Liver (tissue), 3 donors: ENCODE results near the gene ATP2B1.

Source experiments
- CTCF ChIP-seq: fragments of 150-350 bp; IDR thresholded peaks from 2 replicates; pipeline ENCODE4 v1.5.1; 2017; ENCODE audit warnings: improper control_type of control experiment, low read depth, low read length; ENCODE audit not compliant: missing input control
- FOXA1 ChIP-seq: IDR thresholded peaks from 2 replicates; pipeline ENCODE4 v1.6.1; 2016; ENCODE audit warnings: antibody characterized with exemption
- REST ChIP-seq: IDR thresholded peaks from 2 replicates; pipeline ENCODE4 v1.6.1; 2016; ENCODE audit warnings: antibody characterized with exemption, mild to moderate bottlenecking
- SP1 ChIP-seq: IDR thresholded peaks from 2 replicates; pipeline ENCODE4 v1.6.1; 2018; ENCODE audit warnings: antibody characterized with exemption, mild to moderate bottlenecking
- YY1 ChIP-seq: IDR thresholded peaks from 2 replicates; pipeline ENCODE4 v1.6.1; 2016; ENCODE audit warnings: antibody characterized with exemption, mild to moderate bottlenecking
- donor health status: healthy.
- donor health status: healthy.

DNA sequence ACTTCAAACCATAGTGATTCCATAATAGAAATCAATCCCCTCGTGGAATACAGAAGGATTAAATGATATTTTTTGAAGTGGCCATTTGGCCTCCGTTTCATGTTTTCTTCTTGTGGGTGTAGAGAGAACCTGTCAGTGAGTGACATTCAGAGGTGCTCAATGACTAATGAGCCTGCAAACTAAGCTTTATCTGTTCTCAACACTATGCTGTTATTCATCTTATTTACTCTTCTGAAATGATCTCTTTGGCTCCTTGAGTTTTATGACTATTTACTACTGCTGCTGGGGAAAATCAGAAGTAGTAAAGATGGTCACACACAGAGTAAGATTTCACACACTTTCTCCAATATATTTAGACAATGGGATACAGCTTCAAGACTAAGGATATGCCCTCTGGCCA is 30.4 kb downstream of the ATP2B1 start:
- TF ChIP-seq YY1 (no peak), CTCF (no peak), SP1 (no peak), FOXA1 (no peak), REST (no peak)
